ENCODE results near the gene SQSTM1. TPM values are rescaled to one million over a fixed set of nuclear protein-coding genes. Genes with fewer than 3 reads are reported as not detected.
"Not testable (repeated sequence)": the region's sequence is repeated elsewhere in the genome, so short reads cannot be mapped to it uniquely, and the experiment has no call there.

The SQSTM1 gene
- total RNA-seq, 2 experiments from 2014 or later: 130 to 198 TPM

- no peaks in the 10 kb centered on the region for H3K4me1 Mint-ChIP-seq
- no peak overlapping the region for H3K4me3 Mint-ChIP-seq
- ATAC-seq: no peak
- no peaks in the 10 kb centered on the region for H3K9me3 Mint-ChIP-seq (ENCODE audit: low read depth)
- CTCF ChIA-PET: interaction anchor here (1.1 kb wide), 1 partner anchor 18 kb away, joined by 3 read pairs; no protein-coding TSS in a partner anchor
- H3K27ac Mint-ChIP-seq: no peak overlapping the region
- no peaks in the 10 kb centered on the region for H3K27me3 Mint-ChIP-seq
- no peaks in the 10 kb centered on the region for H3K36me3 Mint-ChIP-seq
- DNase-seq: no peak
Observed at GRCh38 chr5:179786861-179787260, 33.8 kb upstream of the SQSTM1 start.

DNA sequence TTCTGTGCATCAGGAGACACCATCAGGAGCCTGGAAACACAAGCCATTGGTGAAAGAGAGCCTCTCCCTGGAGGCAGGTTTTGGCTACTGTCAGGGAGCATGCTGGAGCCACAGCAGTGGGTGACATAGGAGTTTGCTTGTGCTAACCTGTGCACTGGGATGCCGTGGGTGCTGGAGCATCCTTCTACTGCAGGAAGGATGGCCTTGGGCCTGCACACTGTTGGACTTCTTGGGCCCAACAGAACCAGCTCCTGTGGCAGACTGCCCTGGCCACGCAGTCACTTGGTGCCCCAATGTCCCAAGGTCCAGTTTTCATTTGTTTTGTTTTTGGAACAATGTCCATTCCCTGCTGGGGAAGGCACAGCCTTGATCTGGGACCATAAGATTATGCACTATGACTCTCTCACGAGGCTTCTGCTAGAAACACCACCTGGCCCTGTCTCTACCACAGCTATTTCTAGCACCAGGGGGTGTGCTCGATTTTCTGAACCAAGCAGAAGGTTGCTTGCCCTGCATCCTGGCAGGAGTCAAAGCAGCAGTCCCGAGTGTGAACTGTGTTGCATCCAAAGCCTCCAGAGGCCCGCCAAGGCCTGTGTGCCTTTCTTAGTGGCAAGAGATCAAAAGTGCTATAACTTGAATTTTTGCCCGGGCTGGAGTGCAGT, 32.4 kb upstream of the SQSTM1 start:
- Mint-ChIP-seq H3K27ac (no peak overlapping the region), H3K4me3 (no peak overlapping the region), H3K27me3 (no peaks in the 10 kb centered on the region), H3K9me3 (ENCODE audit: low read depth) (no peaks in the 10 kb centered on the region), H3K36me3 (no peaks in the 10 kb centered on the region), H3K4me1 (peaks cover 7% of the 10 kb centered on the region)
- CTCF ChIA-PET: no interaction called here
- DNase-seq (no peak), ATAC-seq (no peak)

- H3K27me3 Mint-ChIP-seq; H3K4me3 Mint-ChIP-seq; ATAC-seq; DNase-seq; CTCF ChIA-PET; H3K9me3 Mint-ChIP-seq (ENCODE audit: low read depth); H3K36me3 Mint-ChIP-seq; H3K27ac Mint-ChIP-seq: not testable (repeated sequence)
- H3K4me1 Mint-ChIP-seq: peaks cover 17% of the 10 kb centered on the region
Observed at GRCh38 chr5:179789278-179789677, 31.4 kb upstream of the SQSTM1 start.

GRCh38 chr5:179791881-179792611, 28.7 kb upstream of the SQSTM1 start:
- no peaks in the 10 kb centered on the region for H3K36me3 Mint-ChIP-seq
- H3K4me3 Mint-ChIP-seq: no peak overlapping the region
- CTCF ChIA-PET: interaction anchor here (1.1 to 2.1 kb wide), 4 partner anchors 10 to 29 kb away, joined by 3 to 10 read pairs (median 8); no protein-coding TSS in a partner anchor
- peaks cover 33% of the 10 kb centered on the region for H3K4me1 Mint-ChIP-seq
- no peak overlapping the region for H3K27ac Mint-ChIP-seq
- DNase-seq (no peak), ATAC-seq (no peak)
- no peaks in the 10 kb centered on the region for H3K27me3 Mint-ChIP-seq
- H3K9me3 Mint-ChIP-seq (ENCODE audit: low read depth): no peaks in the 10 kb centered on the region

- Mint-ChIP-seq H3K27me3 (no peaks in the 10 kb centered on the region), H3K4me1 (peaks cover 34% of the 10 kb centered on the region), H3K9me3 (ENCODE audit: low read depth) (no peaks in the 10 kb centered on the region), H3K27ac (peak overlapping the region; percentile 48), H3K4me3 (no peak overlapping the region), H3K36me3 (peaks cover 2% of the 10 kb centered on the region)
- DNase-seq: no peak
- CTCF ChIA-PET: interaction anchor here (0.9 to 5.1 kb wide), 6 partner anchors 9 to 115 kb away, joined by 3 to 49 read pairs (median 6); no protein-coding TSS in a partner anchor
- no peak for ATAC-seq
Observed at GRCh38 chr5:179792612-179793467, 27.9 kb upstream of the SQSTM1 start.

DNA sequence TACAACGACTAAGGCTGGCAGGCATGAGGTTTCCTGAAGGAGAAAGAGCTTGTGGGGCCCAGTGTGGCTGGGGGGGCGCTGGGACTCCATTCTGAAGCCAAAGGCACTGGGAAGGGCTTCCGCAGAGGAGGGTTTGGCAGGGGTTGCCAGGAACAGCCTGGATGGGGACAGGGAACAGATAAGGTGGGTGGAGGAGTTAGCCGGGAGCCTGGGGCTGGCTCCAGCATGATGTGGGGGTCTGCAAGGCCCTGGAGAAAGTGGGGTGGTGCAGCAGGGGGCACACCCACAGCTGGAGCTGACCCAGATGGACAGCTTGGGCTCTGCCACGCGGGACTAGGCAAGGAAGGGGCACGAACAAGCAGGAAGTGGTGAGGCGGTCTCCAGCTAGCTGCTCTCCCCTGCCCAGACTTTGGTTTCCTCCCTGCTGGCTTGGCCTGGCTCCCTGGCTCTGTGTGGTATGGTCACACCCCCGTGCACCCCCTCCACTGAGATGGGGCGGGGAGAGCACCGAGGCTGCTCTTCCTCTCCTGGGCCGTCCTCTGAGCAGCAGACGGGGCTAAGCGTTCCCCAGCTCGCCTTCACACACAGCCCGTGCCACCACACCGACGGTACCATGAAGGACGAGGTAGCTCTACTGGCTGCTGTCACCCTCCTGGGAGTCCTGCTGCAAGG, 27.1 kb upstream of the SQSTM1 start, which contains the start of gene LTC4S:
Gene LTC4S, plus strand, starts transcription at position 519 of the 672 bp plus-strand sequence. Its CDS starts 95 bp downstream, at position 614.
- peak within 1 kb of the TSS; percentile 53 for H3K4me3 Mint-ChIP-seq
- H3K9me3 Mint-ChIP-seq (ENCODE audit: low read depth): no peaks in the 10 kb centered on the region
- ATAC-seq (peak; percentile 41), DNase-seq (peak; percentile 82)
- peaks cover 2% of the 10 kb centered on the region for H3K36me3 Mint-ChIP-seq
- no peaks in the 10 kb centered on the region for H3K27me3 Mint-ChIP-seq
- H3K4me1 Mint-ChIP-seq: peaks cover 34% of the 10 kb centered on the region
- peak within 1 kb of the TSS; percentile 48 for H3K27ac Mint-ChIP-seq
- CTCF ChIA-PET: interaction anchor here (0.7 to 5.1 kb wide), 8 partner anchors 9 to 115 kb away, joined by 3 to 49 read pairs (median 3); no protein-coding TSS in a partner anchor

GRCh38 chr5:179794171-179794570, 26.5 kb upstream of the SQSTM1 start:
- no peak for ATAC-seq
- CTCF ChIA-PET: interaction anchor here (0.7 to 5.1 kb wide), 8 partner anchors 8 to 114 kb away, joined by 3 to 49 read pairs (median 3); no protein-coding TSS in a partner anchor

DNA sequence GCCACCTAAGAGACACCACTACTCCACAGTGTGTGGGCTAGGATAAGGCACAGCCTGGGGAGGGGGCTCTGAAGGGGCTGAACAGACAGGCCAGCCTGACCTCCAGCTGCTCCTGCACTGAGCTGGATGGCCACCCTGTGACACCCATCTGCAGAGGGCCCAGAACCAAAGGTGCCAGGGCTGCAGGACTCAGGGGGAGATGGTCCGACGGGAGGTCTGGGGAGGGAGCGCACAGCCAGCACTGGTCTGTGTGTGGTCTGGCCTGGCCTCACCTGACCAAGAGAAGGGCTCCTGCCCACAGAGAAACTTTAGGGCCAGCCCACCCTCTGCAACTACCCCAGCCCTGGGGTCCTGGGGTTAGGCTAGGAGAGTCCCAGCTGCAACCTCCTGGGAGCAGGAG, 26.1 kb upstream of the SQSTM1 start:
- Mint-ChIP-seq H3K4me1 (peaks cover 34% of the 10 kb centered on the region), H3K4me3 (no peak overlapping the region), H3K9me3 (ENCODE audit: low read depth) (no peaks in the 10 kb centered on the region), H3K27ac (no peak overlapping the region), H3K27me3 (no peaks in the 10 kb centered on the region), H3K36me3 (peaks cover 6% of the 10 kb centered on the region)
- ATAC-seq: no peak
- CTCF ChIA-PET: interaction anchor here (1.0 to 5.1 kb wide), 7 partner anchors 8 to 114 kb away, joined by 3 to 49 read pairs (median 4); no protein-coding TSS in a partner anchor
- no peak for DNase-seq

More at GRCh38 chr5:179794171-179794570, 26.5 kb upstream of the SQSTM1 start:
- DNase-seq: no peak
- no peaks in the 10 kb centered on the region for H3K9me3 Mint-ChIP-seq (ENCODE audit: low read depth)
- H3K36me3 Mint-ChIP-seq: peaks cover 2% of the 10 kb centered on the region
- no peak overlapping the region for H3K4me3 Mint-ChIP-seq
- no peaks in the 10 kb centered on the region for H3K27me3 Mint-ChIP-seq
- H3K4me1 Mint-ChIP-seq: peaks cover 34% of the 10 kb centered on the region
- H3K27ac Mint-ChIP-seq: no peak overlapping the region

GRCh38 chr5:179795049-179795862, 25.4 kb upstream of the SQSTM1 start:
- ATAC-seq: no peak
- Mint-ChIP-seq H3K4me1 (peaks cover 34% of the 10 kb centered on the region), H3K36me3 (peaks cover 8% of the 10 kb centered on the region), H3K4me3 (peak overlapping the region; percentile 53), H3K9me3 (ENCODE audit: low read depth) (no peaks in the 10 kb centered on the region), H3K27ac (no peak overlapping the region), H3K27me3 (no peaks in the 10 kb centered on the region)
- CTCF ChIA-PET: interaction anchor here (0.7 to 5.1 kb wide), 14 partner anchors 11 to 148 kb away, joined by 3 to 49 read pairs (median 4); partner anchors contain the start of gene SQSTM1
- DNase-seq: no peak

DNA sequence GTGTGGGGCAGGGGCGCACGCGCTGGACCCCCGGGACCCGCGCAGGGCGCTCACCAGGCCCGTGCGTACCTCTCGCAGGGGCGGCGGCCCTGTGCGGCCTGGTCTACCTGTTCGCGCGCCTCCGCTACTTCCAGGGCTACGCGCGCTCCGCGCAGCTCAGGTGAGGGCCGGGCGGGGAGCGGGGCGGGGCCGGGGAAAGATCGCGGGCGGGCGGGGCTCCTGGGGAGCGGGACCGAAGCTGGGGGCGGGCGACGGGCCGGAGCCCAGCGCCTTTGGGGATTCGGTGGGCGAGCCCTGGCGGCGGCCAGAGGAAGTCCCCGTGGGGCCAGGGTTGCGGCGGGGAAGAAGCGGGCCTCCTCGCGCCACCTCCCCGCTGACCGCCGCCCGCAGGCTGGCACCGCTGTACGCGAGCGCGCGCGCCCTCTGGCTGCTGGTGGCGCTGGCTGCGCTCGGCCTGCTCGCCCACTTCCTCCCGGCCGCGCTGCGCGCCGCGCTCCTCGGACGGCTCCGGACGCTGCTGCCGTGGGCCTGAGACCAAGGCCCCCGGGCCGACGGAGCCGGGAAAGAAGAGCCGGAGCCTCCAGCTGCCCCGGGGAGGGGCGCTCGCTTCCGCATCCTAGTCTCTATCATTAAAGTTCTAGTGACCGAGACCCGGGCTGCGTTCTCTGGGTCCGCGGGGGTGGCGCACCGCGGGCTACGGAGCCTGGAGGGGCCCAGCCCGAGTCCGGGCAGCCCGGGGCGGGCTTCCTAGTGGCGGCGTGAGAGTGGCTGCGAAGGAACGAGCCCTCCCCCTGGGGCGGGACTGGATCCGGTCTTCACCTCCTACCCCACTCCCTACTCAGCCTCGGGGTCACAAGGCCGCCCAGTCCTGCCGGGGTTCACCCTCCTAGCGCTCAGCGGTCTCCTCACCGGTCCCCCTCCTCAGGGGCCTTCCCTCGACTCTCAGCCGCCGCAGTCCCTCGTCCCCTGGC, 24.6 kb upstream of the SQSTM1 start:
- Mint-ChIP-seq H3K36me3 (peaks cover 8% of the 10 kb centered on the region), H3K4me1 (peaks cover 34% of the 10 kb centered on the region), H3K4me3 (peak overlapping the region; percentile 53), H3K9me3 (ENCODE audit: low read depth) (no peaks in the 10 kb centered on the region), H3K27ac (peak overlapping the region; percentile 31), H3K27me3 (no peaks in the 10 kb centered on the region)
- ATAC-seq (peak; percentile 79), DNase-seq (peak; percentile 73)
- CTCF ChIA-PET: interaction anchor here (0.7 to 5.1 kb wide), 12 partner anchors 10 to 147 kb away, joined by 3 to 49 read pairs (median 4); partner anchors contain the start of gene SQSTM1
